ENCODE data around the gene CNTNAP2.

GRCh38 chr7:147282204-147282603, 1165.6 kb downstream of the CNTNAP2 start:
- no peak for TF ChIP-seq EZH2 (IDR thresholded peaks at IDR 0.05; ENCODE audit: borderline replicate concordance, low read depth, low read length, poor library complexity, severe bottlenecking)
- TF ChIP-seq CTCF (conservative IDR thresholded peaks at IDR 0.05; ENCODE audit: low read depth, low read length): no peak
